ENCODE results near the gene FAM219A.

GRCh38 chr9:34446951-34447350, 11.4 kb downstream of the FAM219A start:
- TF ChIP-seq, protein P1, sequence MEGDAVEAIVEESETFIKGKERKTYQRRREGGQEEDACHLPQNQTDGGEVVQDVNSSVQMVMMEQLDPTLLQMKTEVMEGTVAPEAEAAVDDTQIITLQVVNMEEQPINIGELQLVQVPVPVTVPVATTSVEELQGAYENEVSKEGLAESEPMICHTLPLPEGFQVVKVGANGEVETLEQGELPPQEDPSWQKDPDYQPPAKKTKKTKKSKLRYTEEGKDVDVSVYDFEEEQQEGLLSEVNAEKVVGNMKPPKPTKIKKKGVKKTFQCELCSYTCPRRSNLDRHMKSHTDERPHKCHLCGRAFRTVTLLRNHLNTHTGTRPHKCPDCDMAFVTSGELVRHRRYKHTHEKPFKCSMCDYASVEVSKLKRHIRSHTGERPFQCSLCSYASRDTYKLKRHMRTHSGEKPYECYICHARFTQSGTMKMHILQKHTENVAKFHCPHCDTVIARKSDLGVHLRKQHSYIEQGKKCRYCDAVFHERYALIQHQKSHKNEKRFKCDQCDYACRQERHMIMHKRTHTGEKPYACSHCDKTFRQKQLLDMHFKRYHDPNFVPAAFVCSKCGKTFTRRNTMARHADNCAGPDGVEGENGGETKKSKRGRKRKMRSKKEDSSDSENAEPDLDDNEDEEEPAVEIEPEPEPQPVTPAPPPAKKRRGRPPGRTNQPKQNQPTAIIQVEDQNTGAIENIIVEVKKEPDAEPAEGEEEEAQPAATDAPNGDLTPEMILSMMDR (IDR thresholded peaks at IDR 0.05; ENCODE audit: poor library complexity), result no peak
- no peak for TF ChIP-seq EZH2 (IDR thresholded peaks at IDR 0.05; ENCODE audit: borderline replicate concordance)
- no peak for TF ChIP-seq EZH2phosphoT487 (IDR thresholded peaks at IDR 0.05; ENCODE audit: low read depth, severe bottlenecking, unreplicated experiment)

Data from hepatocyte (in vitro differentiated cells).